IPS-NIHi11 (cell line): ENCODE results near the gene CCDC92B.
"Not testable (repeated sequence)": the region's sequence is repeated elsewhere in the genome, so short reads cannot be mapped to it uniquely, and the experiment has no call there.

ENCODE experiments used
- DNase-seq: peaks from one replicate; pipeline ENCODE4 v3.0.0; 2012; ENCODE audit warnings: mixed read lengths, low spot score

The CCDC92B gene

DNA sequence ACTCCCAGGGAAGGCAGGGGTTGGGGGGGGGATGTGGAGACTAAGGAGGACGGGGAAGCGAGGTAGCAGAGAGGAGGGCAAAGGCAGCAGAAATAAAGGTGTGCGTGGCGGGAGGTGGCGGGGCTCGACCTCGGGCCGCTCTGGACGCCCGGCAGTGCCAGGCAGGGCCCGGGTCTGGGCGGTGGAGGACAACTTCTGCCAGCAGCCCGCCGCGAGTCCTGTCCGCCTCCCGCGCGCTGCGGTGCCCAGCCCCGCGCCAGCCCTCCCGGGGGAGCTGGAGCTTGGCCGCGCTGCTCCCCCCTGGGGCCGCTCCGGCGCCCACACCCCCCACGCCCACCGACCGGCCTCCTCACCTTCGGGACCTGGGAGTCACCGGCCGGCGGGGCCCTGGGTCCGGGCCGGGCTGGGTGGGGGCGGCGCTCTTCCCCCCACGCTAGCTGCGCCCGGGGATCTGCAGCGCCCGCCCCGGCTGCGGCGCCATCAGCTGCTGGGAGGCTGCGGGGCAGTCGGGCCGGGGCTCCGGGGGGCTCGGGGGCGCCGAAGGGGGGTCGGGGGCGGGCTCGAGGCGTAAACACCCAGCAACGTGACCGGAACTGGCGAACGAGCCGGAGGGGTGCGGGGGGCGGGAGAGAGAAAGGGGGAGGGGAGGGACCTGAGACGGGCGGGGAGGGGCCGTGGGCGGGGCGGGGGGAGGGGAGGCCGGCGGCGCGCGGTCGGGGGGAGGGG is at the start of gene CCDC92B:
TSS of gene CCDC92B (minus strand) at position 595 of the 726 bp plus-strand sequence. CDS start 14,507 bp downstream, outside the sequence.
- peak; percentile 79 for DNase-seq

DNA sequence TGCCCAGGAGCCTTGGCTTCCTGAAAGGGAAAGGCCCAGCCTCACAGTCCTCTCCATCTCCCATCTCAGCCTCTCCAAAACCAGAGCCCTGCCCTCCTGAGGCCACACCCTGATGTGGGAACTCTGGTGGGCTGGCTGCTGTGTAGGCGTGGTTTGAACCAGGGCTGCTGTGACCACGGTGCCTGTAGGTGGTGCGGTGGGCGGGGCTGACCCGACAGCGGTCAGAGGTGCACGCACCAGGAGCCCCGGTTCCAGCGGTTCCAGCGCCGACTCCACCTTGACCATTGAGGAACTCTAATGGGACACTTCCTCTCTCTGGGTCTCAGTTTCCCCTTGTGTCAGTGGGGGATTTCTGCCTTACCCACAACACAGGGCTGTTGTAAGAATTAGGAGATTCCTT is 49.2 kb upstream of the CCDC92B start:
- peak; percentile 89 for DNase-seq

DNA sequence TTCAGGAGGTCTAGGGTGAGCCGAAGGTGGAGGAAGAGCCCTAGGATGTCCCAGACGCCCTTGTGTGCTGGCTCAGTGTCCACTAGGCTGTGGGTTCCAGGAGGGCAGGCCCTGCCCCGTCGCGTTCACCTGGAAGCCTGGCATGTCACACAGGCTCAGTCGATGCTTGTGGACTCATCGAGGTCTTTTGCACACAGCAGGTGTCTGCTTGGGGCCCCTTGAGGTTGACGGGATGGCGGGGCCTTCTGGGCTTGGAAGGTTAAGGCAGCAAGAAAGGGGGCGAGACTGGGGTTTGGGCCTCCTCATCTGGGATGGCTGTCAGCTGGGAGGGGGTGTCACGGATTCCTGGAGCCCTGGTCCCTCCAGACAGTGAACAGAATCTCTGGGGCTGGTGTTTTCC is 48.7 kb upstream of the CCDC92B start:
- no peak for DNase-seq

DNA sequence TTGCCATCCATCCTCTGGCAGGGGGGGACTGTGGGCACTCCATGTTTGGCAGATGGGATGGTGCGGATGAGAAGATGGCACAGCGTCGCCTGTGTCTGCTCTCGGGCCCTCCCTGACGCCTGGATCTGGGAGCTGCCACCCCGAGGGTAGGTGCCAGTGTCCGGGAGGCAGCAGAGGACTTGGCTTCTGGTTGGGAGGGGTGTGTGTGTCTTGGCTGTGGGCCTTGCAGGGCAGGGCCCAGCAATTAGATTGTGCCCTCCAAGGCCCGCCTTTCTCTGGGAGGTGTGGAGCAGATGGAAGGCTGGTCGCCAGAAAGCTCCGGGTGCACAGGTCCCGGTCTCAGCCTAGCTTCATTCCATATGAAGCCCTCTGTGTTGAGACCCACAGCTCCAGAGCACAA is 48.2 kb upstream of the CCDC92B start:
- no peak for DNase-seq

DNA sequence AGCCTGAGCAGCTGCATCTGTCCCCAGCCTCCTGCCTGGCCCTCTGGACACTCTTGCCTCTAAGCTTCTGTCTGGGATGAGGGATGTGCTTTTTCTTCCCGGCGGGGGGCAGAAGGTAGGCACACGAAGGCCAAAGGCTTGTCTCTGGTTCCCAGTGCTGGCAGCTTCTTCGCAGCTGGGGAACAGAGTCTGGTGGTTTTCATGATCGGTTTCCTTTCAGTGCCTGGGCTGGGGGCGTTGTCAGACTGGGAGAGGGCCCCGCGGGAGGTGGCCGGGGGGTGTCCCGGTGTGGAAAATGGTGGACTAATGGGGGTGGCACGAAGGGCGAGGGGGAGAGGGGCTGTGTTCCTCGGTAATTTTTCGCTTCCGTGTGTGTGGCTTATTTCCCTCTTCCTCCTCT is 47.8 kb upstream of the CCDC92B start:
- DNase-seq = no peak

DNA sequence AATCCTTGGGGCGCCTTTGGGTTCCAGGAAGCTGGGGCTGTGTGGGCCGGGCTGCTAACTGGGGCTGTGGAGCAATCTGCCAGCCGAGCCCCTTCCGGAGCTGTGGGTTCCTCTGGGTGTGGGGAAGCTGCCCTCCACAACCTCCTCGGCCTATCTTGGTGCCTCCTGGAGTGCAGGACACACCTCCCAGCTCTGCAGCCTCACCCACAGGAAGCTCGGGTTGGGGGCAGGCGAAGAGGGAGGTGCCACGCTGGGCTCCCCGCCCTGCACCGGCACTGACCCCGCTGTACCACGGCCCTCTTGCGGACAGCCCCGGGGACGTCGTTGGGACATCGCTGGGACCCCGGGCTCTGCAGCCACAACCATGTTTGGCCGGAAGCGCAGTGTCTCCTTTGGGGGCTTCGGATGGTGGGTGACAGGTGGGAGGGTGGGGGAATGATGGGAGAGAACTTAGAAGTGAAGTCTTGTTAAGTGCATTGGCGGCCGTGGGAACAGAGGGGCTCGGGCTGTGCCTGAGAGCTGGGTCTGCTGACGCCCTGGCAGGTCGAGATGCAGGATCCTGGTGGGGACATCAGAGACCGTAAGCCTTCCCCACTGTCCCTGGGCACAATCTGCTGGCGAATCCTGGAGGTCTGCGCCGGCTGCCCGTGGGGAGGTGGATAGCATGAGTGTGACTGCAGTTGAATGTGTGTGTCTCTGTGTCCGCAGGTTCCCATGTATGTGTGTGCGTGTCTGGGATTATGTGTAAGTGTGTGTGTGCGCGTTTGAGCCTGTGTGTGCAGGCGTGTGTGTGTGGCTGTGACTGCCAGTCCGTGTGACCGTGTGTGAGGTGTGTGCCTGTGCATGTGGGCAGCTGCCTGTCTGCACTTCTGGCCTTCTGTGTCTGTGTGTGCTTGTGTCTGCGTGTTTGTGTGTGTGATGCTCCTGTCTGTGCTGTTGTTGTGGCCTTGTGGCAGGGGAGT is 47.0 kb upstream of the CCDC92B start, which contains the start of gene RAP1GAP2:
TSS of gene RAP1GAP2 (plus strand) at position 275 of the 962 bp plus-strand sequence. CDS start at position 365, 90 bp downstream.
- DNase-seq = no peak

DNA sequence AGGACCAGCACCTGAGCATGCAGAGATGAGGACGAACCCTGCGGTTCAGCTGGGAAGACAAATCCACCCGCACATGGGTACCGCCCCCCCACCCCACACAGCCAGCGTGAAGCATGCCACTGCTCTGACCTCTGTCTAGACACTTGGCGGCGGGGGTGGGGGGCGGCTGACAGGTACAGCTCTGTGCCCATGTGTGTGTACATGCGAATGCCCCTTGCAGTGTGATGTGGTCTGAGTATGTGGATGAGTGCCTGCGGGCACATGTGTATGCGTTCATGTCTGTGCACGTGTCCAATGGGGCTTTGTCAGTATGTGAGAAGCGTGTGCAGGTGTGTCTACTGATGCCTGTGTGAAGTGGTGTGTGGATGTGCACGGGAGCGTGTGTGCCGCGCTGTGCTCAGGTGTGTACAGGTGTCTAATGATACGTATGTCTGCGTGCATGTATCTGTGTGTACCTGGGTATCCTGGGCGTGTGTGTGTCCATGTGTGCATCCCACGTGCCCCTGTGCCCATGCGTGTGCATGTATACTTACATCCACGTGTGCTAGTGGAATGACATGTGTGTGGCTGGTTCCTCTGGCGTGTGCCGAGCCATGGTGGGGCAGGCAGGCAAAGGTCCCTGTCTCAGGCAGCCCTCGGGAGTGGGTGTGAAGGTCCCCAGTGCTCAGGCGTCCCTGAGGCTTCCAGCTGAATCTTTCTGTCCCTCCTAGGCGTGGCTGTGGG is 46.1 kb upstream of the CCDC92B start:
- no peak for DNase-seq

DNA sequence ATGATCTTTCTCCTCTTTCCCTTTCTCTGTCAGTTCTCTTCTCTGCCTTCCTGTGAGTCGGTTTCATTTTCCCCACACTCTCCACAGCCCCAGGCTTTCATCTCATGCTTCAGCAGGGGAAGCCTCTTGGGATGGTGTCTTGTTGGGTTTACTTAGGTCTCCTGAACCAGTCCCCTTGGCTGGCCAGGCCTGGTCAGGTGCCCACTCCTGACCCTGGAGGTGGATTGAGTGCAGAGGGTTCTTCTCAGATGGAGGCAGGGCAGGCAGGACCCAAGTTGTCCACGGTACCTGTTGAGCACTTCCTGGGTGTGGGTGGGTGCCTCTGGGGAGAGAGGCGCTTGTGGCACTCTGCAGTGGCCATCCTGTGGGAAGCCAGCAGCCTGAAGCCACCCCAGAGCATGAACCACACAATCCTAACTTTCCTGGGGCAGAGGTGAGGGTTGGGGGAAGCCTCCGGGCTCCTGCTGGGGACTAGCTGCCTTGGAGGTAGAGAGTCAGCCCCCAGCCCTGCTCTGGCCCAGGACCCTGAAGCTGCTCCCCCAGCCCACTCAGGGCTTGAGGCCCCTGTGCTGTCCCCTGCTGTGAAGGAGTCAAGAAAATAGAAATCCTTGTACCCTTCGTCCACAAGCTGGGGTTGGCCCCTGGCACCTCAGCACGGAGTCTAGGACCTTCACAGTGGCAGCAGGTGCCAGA is 44.8 kb upstream of the CCDC92B start:
- DNase-seq = no peak

DNA sequence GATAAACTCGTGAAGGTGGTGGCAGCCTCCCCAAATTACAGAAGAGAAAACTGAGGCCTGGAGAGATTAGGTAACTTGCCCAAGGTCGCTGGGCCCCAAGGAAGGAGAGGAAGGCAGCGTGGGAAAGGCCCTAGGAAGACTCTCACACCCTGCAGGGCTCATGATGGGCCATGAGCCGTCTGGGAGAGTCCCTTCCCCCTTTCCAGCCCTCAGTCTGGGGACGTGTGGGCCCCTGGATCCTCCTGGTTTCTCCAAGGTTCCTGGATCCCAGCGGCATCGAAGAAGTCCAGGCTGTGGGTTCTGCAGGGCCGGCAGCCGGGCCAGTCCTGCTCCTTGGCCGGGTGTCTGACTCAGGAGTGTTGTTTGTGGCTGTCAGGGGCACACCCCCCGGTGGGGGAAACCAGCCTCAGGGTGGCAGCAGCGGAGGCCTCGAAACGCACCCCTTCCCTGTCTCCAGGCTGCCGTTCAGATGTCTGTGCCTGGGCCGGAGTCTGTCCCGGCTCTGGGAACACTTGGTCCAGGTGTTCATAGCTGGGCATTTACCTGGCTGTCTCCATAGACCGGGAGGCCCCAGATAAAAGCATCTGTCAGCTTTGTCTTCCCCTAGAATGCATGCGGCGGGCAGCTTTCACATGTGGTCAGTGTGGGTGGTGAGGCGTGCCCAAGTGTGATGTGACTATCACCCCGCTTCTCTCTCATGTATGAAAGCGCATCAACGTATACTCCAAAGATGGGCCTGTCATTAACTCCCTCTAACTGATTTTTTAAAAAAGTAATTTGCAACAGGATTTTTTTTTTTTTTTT is 43.1 kb upstream of the CCDC92B start:
- DNase-seq = no peak

DNA sequence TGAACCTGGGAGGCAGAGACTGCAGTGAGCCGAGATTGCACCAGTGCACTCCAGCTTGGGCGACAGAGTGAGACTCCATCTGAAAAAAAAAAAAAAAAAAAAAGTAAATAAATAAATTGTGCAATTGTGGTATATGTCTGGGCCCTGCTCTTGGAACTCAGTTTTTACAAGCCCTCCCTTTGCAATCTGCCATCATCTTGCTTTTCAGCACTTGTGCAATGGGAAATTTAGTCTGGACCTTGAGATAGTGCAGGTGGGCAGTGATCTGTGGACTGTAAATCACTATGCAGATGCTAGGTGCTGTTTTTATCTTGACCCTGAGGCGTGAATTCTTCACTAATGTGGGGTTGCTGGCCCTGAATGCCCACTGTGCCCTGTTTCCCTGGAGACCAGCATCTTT is 40.2 kb upstream of the CCDC92B start:
- no peak for DNase-seq

DNA sequence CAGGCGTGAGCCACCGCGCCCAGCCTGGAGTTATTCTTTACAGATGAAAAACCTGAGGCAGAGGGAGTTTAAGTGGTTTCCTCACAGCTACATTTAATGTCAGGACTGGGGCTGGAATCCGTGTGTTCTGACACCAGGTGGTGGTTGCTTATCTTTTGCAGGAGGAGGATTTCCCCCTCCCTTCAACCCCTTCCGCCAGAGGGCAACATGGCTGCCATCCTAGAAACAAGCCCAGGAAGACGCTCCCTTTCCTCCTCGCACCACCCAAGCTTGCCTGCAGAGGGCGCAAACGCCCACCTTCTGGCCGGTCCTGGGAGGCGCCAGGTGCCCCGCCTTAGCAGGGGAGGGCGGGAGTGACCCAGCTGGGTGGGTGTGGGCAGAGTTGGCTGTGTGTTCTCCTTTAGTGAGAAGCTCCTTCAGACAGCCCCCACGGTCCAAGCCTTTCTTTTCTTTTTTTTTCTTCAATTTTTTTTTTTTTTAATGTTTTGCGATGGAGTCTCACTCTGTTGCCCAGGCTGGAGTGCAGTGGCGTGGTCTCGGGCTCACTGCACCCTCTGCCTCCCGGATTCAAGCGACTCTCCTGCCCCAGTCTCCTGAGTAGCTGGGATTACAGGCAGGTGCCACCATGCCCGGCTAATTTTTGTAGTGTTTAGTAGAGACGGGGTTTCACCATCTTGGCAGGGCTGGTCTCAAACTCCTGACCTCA is 36.9 kb upstream of the CCDC92B start:
- DNase-seq = peak; percentile 96

DNA sequence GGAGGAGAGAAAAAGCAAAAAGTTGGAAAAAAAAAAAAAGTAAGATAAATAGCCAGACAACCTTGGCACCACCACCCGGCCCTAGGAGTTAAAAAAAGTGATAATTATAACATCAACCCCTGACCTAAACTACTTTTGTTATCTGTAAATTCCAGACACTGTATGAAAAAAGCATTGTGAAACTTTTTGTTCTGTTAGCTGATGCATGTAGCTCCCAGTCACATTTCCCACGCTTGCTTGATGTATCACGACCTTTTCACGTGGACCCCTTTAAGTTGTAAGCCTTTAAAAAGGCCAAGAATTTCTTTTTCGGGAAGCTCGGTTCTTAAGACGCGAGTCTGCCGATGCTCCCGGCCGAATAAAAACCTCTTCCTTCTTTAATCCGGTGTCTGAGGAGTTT is 35.9 kb upstream of the CCDC92B start:
- DNase-seq = not testable (repeated sequence)

DNA sequence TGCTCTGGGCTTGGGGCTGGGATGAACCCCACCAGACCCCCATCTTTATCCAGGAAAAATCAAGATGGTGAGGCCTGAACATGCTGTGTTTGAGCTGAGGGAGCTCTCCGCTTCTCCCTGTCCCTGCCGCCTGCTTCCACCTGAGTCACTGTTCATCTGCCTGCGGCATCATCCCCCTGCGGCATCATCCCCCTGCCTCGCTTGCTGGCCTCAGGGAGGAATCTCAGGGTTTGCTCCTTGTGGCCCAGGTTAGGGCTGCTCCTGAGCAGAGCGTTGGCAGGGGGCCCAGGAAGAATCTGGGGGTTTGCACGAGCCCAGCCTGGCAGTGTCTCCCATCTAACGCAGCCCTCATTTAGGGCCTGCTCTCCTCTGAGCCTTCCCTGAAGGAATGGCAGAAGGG is 35.4 kb upstream of the CCDC92B start:
- DNase-seq = no peak

DNA sequence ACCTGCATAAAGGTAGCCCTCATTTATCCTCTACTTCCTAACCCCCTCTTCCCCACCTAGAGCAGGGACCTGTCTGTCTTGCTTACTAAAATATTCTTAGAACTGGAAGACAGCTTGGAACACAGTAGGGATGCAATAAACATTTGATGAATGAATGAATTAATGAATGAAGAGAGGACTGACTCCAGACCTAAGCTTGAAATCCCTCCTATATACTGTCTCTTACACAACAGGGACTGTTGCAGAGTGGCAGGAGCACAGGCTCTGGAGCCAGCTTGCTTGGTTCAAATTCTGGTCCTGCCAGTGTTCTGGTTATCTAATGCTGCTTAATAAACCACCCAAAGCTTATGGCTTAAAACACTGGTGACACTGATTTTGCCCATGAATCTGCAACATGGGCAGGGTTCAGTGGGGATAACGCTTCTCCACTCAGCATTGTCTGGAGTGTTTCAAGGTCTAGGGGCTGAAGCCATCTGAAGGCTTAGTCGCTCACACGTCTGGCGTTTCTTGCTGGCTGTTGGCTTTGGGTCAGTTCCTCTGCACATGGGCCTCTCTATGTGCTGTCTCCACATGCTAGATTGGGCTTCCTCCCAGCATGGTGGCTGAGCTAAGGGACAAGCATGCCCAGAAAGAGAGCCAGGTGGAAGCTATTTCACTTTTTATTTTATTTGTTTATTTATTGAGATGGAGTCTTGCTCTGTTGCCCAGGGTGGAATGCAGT is 34.0 kb upstream of the CCDC92B start:
- no peak for DNase-seq

DNA sequence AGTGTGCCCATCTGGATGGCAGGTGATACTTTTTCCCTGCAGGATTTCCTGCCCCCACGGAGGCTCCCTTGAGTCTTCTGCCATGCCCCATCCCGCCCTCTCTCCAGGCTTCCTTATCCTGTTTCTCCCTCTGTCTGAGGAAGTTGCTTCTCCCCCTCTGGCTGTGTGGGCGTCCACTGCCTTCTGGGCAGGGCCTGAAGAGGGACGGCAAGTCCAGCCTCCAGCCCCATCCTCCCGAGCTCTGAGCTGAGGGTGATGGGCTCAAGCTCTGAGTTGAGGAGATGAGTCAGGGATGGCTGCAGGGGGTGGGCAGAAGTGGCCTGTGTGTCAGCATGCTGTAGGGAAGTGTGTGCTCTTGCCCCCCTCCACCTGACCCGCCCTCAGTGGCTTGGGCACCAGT is 32.6 kb upstream of the CCDC92B start:
- DNase-seq = no peak

DNA sequence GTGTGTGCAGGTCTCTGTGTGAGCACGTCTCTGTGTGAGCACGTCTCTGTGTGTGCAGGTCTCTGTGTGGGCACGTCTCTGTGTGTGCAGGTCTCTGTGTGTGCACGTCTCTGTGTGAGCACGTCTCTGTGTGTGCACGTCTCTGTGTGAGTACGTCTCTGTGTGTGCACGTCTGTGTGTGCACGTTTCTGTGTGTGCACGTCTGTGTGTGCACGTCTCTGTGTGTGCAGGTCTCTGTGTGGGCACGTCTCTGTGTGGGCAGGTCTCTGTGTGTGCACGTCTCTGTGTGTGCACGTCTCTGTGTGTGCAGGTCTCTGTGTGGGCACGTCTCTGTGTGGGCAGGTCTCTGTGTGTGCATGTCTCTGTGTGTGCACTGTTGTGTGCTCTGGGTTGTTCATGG is 32.1 kb upstream of the CCDC92B start:
- DNase-seq = not testable (repeated sequence)

DNA sequence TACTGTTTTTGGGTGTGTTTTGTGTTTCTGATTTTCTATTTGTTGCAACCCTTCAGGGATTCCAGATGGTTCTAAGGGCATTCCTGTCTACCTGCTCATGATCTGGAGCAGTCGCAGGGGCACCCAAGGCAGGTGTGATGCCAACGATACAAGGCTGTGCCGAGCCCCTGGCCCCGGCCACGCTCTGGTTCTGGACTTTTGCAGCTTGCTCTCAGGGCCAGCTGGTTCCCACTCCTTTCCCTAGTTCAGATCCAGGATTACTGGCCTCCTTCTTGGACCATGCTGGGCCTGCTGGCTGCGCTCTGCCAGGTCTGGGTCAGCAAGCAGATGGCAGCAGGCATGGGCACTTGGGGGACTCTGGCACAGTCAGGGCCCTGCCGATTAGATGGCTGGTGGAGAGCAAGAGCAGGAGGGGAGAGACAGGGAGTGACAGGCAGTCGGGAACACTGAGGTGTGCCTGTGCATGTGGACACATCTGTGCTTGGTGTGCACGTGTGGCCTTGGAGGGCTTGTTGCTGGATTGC is 31.5 kb upstream of the CCDC92B start:
- DNase-seq = no peak

DNA sequence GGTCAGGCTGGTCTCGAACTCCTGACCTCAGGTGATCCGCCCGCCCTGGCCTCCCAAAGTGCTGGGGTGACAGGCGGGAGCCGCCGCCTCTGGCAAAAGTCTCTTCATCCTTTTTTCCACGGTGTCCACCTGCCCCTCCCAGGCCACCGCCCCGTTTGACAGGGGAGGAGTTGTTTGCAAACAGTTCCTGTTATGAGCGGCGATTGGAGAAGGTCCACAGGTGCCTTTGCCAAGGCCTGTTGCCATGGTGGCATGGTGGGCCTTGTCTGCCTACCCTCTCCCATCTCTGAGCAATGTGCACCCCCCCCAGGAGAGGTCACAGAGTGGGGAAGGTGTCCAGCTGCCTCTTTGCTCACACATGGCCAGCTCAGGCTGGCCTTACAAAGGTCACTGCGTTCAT is 30.8 kb upstream of the CCDC92B start:
- DNase-seq = no peak

DNA sequence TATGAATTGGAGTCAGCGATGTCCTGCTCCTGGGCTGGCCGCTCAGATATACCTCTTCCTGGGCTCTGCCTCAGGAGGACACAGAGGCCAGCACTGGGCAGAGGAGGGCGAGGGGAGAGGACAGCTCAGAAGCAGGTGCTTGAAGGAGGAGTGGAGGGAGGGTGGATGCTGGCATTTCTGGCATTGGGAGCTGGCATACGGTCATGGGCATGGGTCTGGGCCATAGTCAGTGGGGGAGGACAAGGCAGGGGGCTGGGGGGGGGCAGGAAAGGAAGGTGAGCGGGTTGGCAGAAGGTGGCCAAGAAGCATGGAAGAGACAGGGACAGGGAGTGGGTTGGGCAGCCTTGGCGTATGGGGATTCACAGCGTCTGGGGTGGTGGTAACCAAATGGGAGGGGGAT is 30.1 kb upstream of the CCDC92B start:
- no peak for DNase-seq
